ENCODE measurements around the gene CCDC93. TPM values are rescaled to one million over a fixed set of nuclear protein-coding genes. Genes with fewer than 3 reads are reported as not detected.

Gene CCDC93
- total RNA-seq, 1 experiment from 2014 or later: 34.7 TPM

DNA sequence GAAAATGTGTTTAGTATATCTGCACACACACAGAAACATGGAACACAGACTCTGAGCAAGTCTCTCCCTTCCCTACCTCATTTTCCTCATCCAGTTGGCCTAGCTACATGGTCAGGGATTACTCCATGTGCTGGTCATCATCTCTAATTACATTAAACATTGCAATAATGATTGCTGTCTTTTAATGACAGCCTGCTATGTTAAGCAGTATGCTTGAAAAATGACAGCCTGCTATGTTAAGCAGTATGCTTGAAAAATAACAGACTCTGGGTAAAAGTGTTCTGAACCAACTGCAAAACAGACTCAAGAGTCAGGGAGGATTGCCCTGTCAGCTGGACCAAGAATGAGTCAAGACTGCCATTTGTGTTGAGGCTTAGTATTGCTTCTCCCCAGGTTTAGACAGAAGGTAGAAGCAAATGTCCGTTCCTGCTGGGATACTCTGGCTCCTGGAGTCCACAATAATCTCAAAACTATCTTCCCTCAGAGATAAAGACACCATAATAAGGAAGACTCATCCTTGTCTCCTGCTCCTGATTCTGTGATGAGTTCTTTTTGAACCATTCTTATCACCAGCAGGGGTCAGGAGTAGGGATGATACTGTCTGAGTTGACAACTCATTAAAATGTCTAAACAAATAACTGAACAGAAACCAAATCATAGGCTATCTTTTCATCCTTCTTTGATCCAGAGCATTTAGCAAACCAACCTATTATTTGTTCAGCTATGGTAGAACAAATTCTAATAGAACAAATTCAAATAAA lies 57.7 kb downstream of the CCDC93 start:
- Mint-ChIP-seq H3K36me3 (ENCODE audit: insufficient read depth, unreplicated experiment) (peaks cover 46% of the 10 kb centered on the region), H3K4me3 (ENCODE audit: unreplicated experiment) (no peak overlapping the region), H3K4me1 (ENCODE audit: low read depth, unreplicated experiment) (peaks cover 20% of the 10 kb centered on the region), H3K27ac (ENCODE audit: unreplicated experiment) (no peak overlapping the region), H3K27me3 (ENCODE audit: insufficient read depth, unreplicated experiment) (no peaks in the 10 kb centered on the region), H3K9me3 (ENCODE audit: unreplicated experiment) (peaks cover 14% of the 10 kb centered on the region)
- intact Hi-C loops (cut with micrococcal nuclease; ENCODE audit: unreplicated experiment): no loop called here
- H3K9me3 ChIP-seq: no peaks in the 10 kb centered on the region
- no peaks in the 10 kb centered on the region for H3K27me3 ChIP-seq (replicated peaks; ENCODE audit: control insufficient read depth, insufficient read depth, low read length)
- BruUV-seq (replicated peaks): no TSS peak
- POLR2A ChIA-PET: no interaction called here
- peaks cover 5% of the 10 kb centered on the region for H3K36me3 ChIP-seq (ENCODE audit: control insufficient read depth, insufficient read depth, low read length)
- H3K4me3 ChIP-seq (ENCODE audit: low read depth, low read length): no peak overlapping the region
- no peak for DNase-seq
- H3K4me1 ChIP-seq: peaks cover 23% of the 10 kb centered on the region
- TF ChIP-seq, protein P1, sequence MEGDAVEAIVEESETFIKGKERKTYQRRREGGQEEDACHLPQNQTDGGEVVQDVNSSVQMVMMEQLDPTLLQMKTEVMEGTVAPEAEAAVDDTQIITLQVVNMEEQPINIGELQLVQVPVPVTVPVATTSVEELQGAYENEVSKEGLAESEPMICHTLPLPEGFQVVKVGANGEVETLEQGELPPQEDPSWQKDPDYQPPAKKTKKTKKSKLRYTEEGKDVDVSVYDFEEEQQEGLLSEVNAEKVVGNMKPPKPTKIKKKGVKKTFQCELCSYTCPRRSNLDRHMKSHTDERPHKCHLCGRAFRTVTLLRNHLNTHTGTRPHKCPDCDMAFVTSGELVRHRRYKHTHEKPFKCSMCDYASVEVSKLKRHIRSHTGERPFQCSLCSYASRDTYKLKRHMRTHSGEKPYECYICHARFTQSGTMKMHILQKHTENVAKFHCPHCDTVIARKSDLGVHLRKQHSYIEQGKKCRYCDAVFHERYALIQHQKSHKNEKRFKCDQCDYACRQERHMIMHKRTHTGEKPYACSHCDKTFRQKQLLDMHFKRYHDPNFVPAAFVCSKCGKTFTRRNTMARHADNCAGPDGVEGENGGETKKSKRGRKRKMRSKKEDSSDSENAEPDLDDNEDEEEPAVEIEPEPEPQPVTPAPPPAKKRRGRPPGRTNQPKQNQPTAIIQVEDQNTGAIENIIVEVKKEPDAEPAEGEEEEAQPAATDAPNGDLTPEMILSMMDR (IDR thresholded peaks at IDR 0.05; ENCODE audit: insufficient read depth in 1 of 2, low read depth in 1 of 2, low read length in 1 of 2, severe bottlenecking in 1 of 2, unreplicated experiment in 1 of 2): peak in 1 of 2 experiments; percentile 2
- CTCF ChIA-PET: interaction anchor here (2.7 kb wide), 1 partner anchor 47 kb away, joined by 8 read pairs; no protein-coding TSS in a partner anchor

DNA sequence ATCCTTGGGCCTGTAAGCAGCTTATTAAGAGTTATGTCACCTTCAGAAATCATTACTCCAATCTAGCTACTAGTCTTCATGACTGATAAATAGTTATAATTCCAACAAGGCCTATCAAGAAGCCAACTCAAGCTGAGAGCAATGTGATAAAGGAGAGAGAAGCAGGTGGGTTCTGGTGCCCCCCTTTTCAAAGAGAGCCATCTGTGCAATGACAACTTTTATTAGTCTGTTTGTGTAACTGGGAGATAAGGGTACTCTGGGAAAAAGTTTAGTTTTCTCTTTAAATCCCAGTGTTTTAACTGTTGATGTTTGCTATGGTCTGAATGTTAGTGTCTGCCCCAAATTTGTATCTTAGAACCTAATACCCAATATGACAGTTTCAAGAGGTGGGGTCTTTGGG lies 60.6 kb downstream of the CCDC93 start:
- H3K27ac Mint-ChIP-seq (ENCODE audit: unreplicated experiment): no peak overlapping the region
- peaks cover 3% of the 10 kb centered on the region for H3K36me3 ChIP-seq (ENCODE audit: control insufficient read depth, insufficient read depth, low read length)
- H3K27me3 ChIP-seq (replicated peaks; ENCODE audit: control insufficient read depth, insufficient read depth, low read length): no peaks in the 10 kb centered on the region
- no TSS peak for BruUV-seq (replicated peaks)
- POLR2A ChIA-PET: no interaction called here
- H3K9me3 ChIP-seq: no peaks in the 10 kb centered on the region
- H3K4me1 ChIP-seq: peaks cover 11% of the 10 kb centered on the region
- no peak overlapping the region for H3K4me3 Mint-ChIP-seq (ENCODE audit: unreplicated experiment)
- intact Hi-C loops (cut with micrococcal nuclease; ENCODE audit: unreplicated experiment): no loop called here
- peaks cover 45% of the 10 kb centered on the region for H3K36me3 Mint-ChIP-seq (ENCODE audit: insufficient read depth, unreplicated experiment)
- TF ChIP-seq, protein P1 (IDR thresholded peaks at IDR 0.05; ENCODE audit: insufficient read depth in 1 of 2, low read depth in 1 of 2, low read length in 1 of 2, severe bottlenecking in 1 of 2, unreplicated experiment in 1 of 2): no peak
- CTCF ChIA-PET: no interaction called here
- no peak for DNase-seq
- no peaks in the 10 kb centered on the region for H3K27me3 Mint-ChIP-seq (ENCODE audit: insufficient read depth, unreplicated experiment)
- H3K4me1 Mint-ChIP-seq (ENCODE audit: low read depth, unreplicated experiment): peaks cover 14% of the 10 kb centered on the region
- peaks cover 14% of the 10 kb centered on the region for H3K9me3 Mint-ChIP-seq (ENCODE audit: unreplicated experiment)
- H3K4me3 ChIP-seq (ENCODE audit: low read depth, low read length): no peak overlapping the region

DNA sequence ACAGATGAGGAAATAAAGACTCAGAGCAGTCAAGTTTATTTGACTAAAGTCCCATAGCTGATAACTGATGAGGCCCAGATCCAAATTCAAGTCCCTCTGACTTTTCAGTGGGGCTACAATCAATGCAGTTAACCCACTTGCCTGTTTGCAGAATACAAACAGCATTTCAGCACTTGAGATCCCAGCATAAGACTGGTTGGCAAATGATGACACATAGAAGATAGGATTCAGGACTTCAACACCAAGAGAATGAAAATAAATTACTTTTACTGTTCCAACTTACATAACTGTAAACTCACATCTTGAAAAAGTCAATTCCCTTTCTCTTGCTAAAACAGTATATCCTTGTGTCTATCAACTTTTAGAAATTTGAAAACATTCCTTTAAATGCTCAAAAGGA lies 61.2 kb downstream of the CCDC93 start:
- TF ChIP-seq, protein P1 (IDR thresholded peaks at IDR 0.05; ENCODE audit: insufficient read depth in 1 of 2, low read depth in 1 of 2, low read length in 1 of 2, severe bottlenecking in 1 of 2, unreplicated experiment in 1 of 2): no peak
- intact Hi-C loops (cut with micrococcal nuclease; ENCODE audit: unreplicated experiment): no loop called here
- H3K27ac Mint-ChIP-seq (ENCODE audit: unreplicated experiment): no peak overlapping the region
- H3K27me3 ChIP-seq (replicated peaks; ENCODE audit: control insufficient read depth, insufficient read depth, low read length): no peaks in the 10 kb centered on the region
- H3K4me1 ChIP-seq: peaks cover 6% of the 10 kb centered on the region
- no peak overlapping the region for H3K4me3 Mint-ChIP-seq (ENCODE audit: unreplicated experiment)
- BruUV-seq (replicated peaks): no TSS peak
- ChIA-PET POLR2A (no interaction called here), CTCF (no interaction called here)
- H3K27me3 Mint-ChIP-seq (ENCODE audit: insufficient read depth, unreplicated experiment): no peaks in the 10 kb centered on the region
- H3K36me3 ChIP-seq (ENCODE audit: control insufficient read depth, insufficient read depth, low read length): peaks cover 3% of the 10 kb centered on the region
- no peak for DNase-seq
- H3K9me3 ChIP-seq: no peaks in the 10 kb centered on the region
- peaks cover 45% of the 10 kb centered on the region for H3K36me3 Mint-ChIP-seq (ENCODE audit: insufficient read depth, unreplicated experiment)
- H3K4me1 Mint-ChIP-seq (ENCODE audit: low read depth, unreplicated experiment): peaks cover 8% of the 10 kb centered on the region
- H3K4me3 ChIP-seq (ENCODE audit: low read depth, low read length): no peak overlapping the region
- H3K9me3 Mint-ChIP-seq (ENCODE audit: unreplicated experiment): peaks cover 10% of the 10 kb centered on the region
